ENCODE measurements around the gene C16orf78.

GRCh38 chr16:49354991-49355390 lies 18.6 kb upstream of the C16orf78 start:
- TF ChIP-seq POLR2AphosphoS5 (IDR thresholded peaks at IDR 0.05) (no peak), POLR2A (IDR thresholded peaks at IDR 0.05) (no peak), CTCF (IDR thresholded peaks at IDR 0.05) (no peak)
